K562 (cell line): Measurements from ENCODE around the gene TREX2. TPM values are rescaled to one million over a fixed set of nuclear protein-coding genes. Genes with fewer than 3 reads are reported as not detected.

ENCODE experiments used
- ARNT ChIP-seq, 2 experiments: fragments of 450-650 bp; IDR thresholded peaks; 2 replicates each; pipeline ENCODE4 v1.6.1; 2016; ENCODE audit warnings: mild to moderate bottlenecking in 1 of 2
- DLX4 ChIP-seq: fragments of 250-450 bp; sonication (Bioruptor Pico); IDR thresholded peaks from 2 replicates; pipeline ENCODE4 v1.6.1; 2021; ENCODE audit warnings: mild to moderate bottlenecking
- ETV6 ChIP-seq, 3 experiments: fragments of 150-350 bp in 1 of 3; sonication (generic) in 1 of 3; formaldehyde crosslinking in 1 of 3; IDR thresholded peaks; 2 replicates each; pipeline versions ENCODE4 v1.6.1 to v1.8.0; 2014 to 2022; ENCODE audit warnings: borderline replicate concordance in 2 of 3, low read depth in 2 of 3, antibody characterized with exemption in 1 of 3, low read length in 1 of 3, mild to moderate bottlenecking in 1 of 3, missing genetic modification reagents in 1 of 3
- REST ChIP-seq, 2 experiments: fragments of 450-650 bp; formaldehyde crosslinking in 1 of 2; IDR thresholded peaks; 2 replicates each; pipeline versions ENCODE4 v1.4.0 to v1.6.1; 2014 to 2020; ENCODE audit warnings: mild to moderate bottlenecking in 2 of 2, borderline replicate concordance in 1 of 2, low read depth in 1 of 2
- STAT6 ChIP-seq: sonication (generic); formaldehyde crosslinking; IDR thresholded peaks from 2 replicates; pipeline ENCODE4 v1.8.1; 2023; ENCODE audit warnings: mild to moderate bottlenecking, missing genetic modification reagents
- VEZF1 ChIP-seq: fragments of 200-800 bp; sonication (Bioruptor generic); IDR thresholded peaks from 2 replicates; pipeline ENCODE4 v1.6.1; 2017; ENCODE audit warnings: missing genetic modification characterization, missing compliant biosample characterization
- ZBTB11 ChIP-seq, 3 experiments: fragments of 200-800 bp in 1 of 3; fragments of 250-450 bp in 1 of 3; fragments of 450-650 bp in 1 of 3; sonication (Bioruptor Pico) in 1 of 3; sonication (Bioruptor generic) in 1 of 3; formaldehyde crosslinking in 1 of 3; IDR thresholded peaks; 2 replicates each; pipeline versions ENCODE4 v1.6.1 to v1.8.0; 2016 to 2022; ENCODE audit warnings: mild to moderate bottlenecking in 2 of 3, missing genetic modification characterization in 2 of 3, missing compliant biosample characterization in 1 of 3, moderate library complexity in 1 of 3
- polyA plus RNA-seq, 8 experiments: library from polyadenylated mRNA; depleted of rRNA in 4 of 8; stranded (reverse) in 5 of 8; unstranded in 3 of 8; fragments of >200 nt; fragmentation: Nextera tagmentation in 2 of 8; fragmentation: Illumina TruSeq in 1 of 8; extraction: Ambion mirVana in 2 of 8; extraction: Trizol in 1 of 8; gene quantifications; 2 replicates each; pipeline versions ENCODE4 v1.2.1 to v1.2.3, GENCODE V29; 2011 to 2014; ENCODE audit warnings: inconsistent platforms in 1 of 8, missing spikeins in 1 of 8
- total RNA-seq, 7 experiments: library from RNA; depleted of rRNA in 6 of 7; stranded (reverse); fragments of >200 nt in 6 of 7; fragmentation: Illumina TruSeq in 2 of 7; extraction: Trizol in 2 of 7; gene quantifications; 2 replicates each; pipeline versions ENCODE4 v1.2.1 to v1.2.3, GENCODE V29; 2011 to 2021; ENCODE audit warnings: low replicate concordance in 1 of 7

The TREX2 gene
- total and polyA plus RNA-seq, 9 of the 15 experiments (the other 6 are each of a cell fraction or from before 2014, with no cell fraction given) = 0.07 to 1.5 (median 0.33) TPM; not detected in 2

- TF ChIP-seq ZBTB11 (CRISPR knock-in tag; IDR thresholded peaks at IDR 0.05) (no peak), VEZF1 (CRISPR knock-in tag) (peak; percentile 93), ARNT (IDR thresholded peaks at IDR 0.05) (no peak), ETV6 (IDR thresholded peaks at IDR 0.05; ENCODE audit: borderline replicate concordance in 1 of 2, low read depth in 2 of 2, low read length in 1 of 2) (no peak), ETV6 (CRISPR knock-in tag; IDR thresholded peaks at IDR 0.05; ENCODE audit: borderline replicate concordance) (no peak), REST (IDR thresholded peaks at IDR 0.05; ENCODE audit: borderline replicate concordance) (no peak), REST (CRISPR knock-in tag; IDR thresholded peaks at IDR 0.05; ENCODE audit: low read depth) (no peak), DLX4 (no peak), STAT6 (CRISPR knock-in tag) (no peak)
Observed at GRCh38 chrX:153411255-153411987, 34.4 kb downstream of the TREX2 start, which contains the start of gene ZFP92 (continued).
